ENCODE measurements around the gene RFWD3.

DNA sequence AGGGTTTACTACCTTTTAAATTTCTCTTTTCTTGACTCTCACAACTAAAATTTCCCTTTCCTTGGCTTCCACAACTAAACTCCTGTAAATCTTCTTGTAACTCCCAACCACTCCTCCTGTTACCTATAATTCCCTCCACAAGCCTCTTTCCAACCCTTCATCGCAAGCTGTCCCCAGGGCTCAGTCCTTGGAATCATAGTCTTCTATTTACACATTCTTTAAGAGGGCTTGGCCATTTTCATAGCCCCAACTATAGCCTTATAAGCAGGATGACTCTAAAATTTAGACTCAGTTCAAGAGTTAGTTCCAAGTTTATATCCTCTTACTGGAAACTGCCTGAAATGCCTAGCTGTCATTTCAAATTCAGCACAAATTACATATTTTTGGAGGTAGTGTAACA is 83.7 kb downstream of the RFWD3 start:
- TF ChIP-seq, protein P1, sequence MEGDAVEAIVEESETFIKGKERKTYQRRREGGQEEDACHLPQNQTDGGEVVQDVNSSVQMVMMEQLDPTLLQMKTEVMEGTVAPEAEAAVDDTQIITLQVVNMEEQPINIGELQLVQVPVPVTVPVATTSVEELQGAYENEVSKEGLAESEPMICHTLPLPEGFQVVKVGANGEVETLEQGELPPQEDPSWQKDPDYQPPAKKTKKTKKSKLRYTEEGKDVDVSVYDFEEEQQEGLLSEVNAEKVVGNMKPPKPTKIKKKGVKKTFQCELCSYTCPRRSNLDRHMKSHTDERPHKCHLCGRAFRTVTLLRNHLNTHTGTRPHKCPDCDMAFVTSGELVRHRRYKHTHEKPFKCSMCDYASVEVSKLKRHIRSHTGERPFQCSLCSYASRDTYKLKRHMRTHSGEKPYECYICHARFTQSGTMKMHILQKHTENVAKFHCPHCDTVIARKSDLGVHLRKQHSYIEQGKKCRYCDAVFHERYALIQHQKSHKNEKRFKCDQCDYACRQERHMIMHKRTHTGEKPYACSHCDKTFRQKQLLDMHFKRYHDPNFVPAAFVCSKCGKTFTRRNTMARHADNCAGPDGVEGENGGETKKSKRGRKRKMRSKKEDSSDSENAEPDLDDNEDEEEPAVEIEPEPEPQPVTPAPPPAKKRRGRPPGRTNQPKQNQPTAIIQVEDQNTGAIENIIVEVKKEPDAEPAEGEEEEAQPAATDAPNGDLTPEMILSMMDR (conservative IDR thresholded peaks at IDR 0.05 in 1 of 2, IDR thresholded peaks at IDR 0.05 in 1 of 2; ENCODE audit: low read depth in 1 of 2, low read length in 2 of 2): no peak
- TF ChIP-seq EZH2 (IDR thresholded peaks at IDR 0.05; ENCODE audit: low read length, missing control alignments): no peak
